Measurements from ENCODE around the gene FOSB. TPM values are rescaled to one million over a fixed set of nuclear protein-coding genes. Genes with fewer than 3 reads are reported as not detected.

Gene FOSB
- total and polyA plus RNA-seq, 2 donors (not counting 1 experiment from before 2014, with no cell fraction given), result 2.8 to 24.9 TPM

GRCh38 chr19:45500918-45501729 lies 33.3 kb downstream of the FOSB start:
- Histone ChIP-seq H2AFZ (ENCODE audit: low read length) (no peak overlapping the region), H3K4me3 (replicated peaks in 1 of 4; ENCODE audit: control extremely low read depth in 1 of 4, insufficient read depth in 1 of 4, low read depth in 3 of 4, low read length in 4 of 4) (no peak overlapping the region), H3K79me2 (ENCODE audit: control insufficient read depth, insufficient read depth, low read length) (no peaks in the 10 kb centered on the region), H3K9me3 (ENCODE audit: control insufficient read depth, insufficient read depth, low read depth, low read length) (no peaks in the 10 kb centered on the region), H3K27ac (ENCODE audit: insufficient read depth, low read length) (no peak overlapping the region), H4K20me1 (ENCODE audit: control insufficient read depth, extremely low read depth, insufficient read depth, low read length) (no peaks in the 10 kb centered on the region), H3K27me3 (ENCODE audit: control insufficient read depth, insufficient read depth, low read length) (no peaks in the 10 kb centered on the region), H3K4me1 (ENCODE audit: control insufficient read depth, extremely low read depth, insufficient read depth, low read length) (peaks cover 15% of the 10 kb centered on the region), H3K9ac (ENCODE audit: insufficient read depth, low read length) (no peak overlapping the region), H3K36me3 (ENCODE audit: control insufficient read depth, insufficient read depth, low read length) (no peaks in the 10 kb centered on the region), H3K4me2 (ENCODE audit: extremely low read depth, insufficient read depth, low read length) (no peak overlapping the region)
- TF ChIP-seq EZH2 (IDR thresholded peaks at IDR 0.05; ENCODE audit: low read length, missing control alignments), result no peak
- TF ChIP-seq CTCF (conservative IDR thresholded peaks at IDR 0.05 in 1 of 2, IDR thresholded peaks at IDR 0.05 in 1 of 2; ENCODE audit: low read depth in 1 of 2, low read length in 2 of 2), result no peak
- no peak for DNase-seq (ENCODE audit: low read depth in 2 of 2)

GRCh38 chr19:45501730-45502014 lies 33.9 kb downstream of the FOSB start:
- H3K27ac ChIP-seq (ENCODE audit: insufficient read depth, low read length), result no peak overlapping the region
- no peaks in the 10 kb centered on the region for H3K27me3 ChIP-seq (ENCODE audit: control insufficient read depth, insufficient read depth, low read length)
- no peak overlapping the region for H2AFZ ChIP-seq (ENCODE audit: low read length)
- no peaks in the 10 kb centered on the region for H4K20me1 ChIP-seq (ENCODE audit: control insufficient read depth, extremely low read depth, insufficient read depth, low read length)
- H3K4me3 ChIP-seq (replicated peaks in 1 of 4; ENCODE audit: control extremely low read depth in 1 of 4, insufficient read depth in 1 of 4, low read depth in 3 of 4, low read length in 4 of 4), result no peak overlapping the region
- H3K4me1 ChIP-seq (ENCODE audit: control insufficient read depth, extremely low read depth, insufficient read depth, low read length), result peaks cover 15% of the 10 kb centered on the region
- no peak for TF ChIP-seq CTCF (conservative IDR thresholded peaks at IDR 0.05 in 1 of 2, IDR thresholded peaks at IDR 0.05 in 1 of 2; ENCODE audit: low read depth in 1 of 2, low read length in 2 of 2)
- TF ChIP-seq EZH2 (IDR thresholded peaks at IDR 0.05; ENCODE audit: low read length, missing control alignments), result no peak
- H3K4me2 ChIP-seq (ENCODE audit: extremely low read depth, insufficient read depth, low read length), result no peak overlapping the region
- DNase-seq (ENCODE audit: low read depth in 2 of 2), result no peak
- no peaks in the 10 kb centered on the region for H3K9me3 ChIP-seq (ENCODE audit: control insufficient read depth, insufficient read depth, low read depth, low read length)
- no peaks in the 10 kb centered on the region for H3K79me2 ChIP-seq (ENCODE audit: control insufficient read depth, insufficient read depth, low read length)
- H3K36me3 ChIP-seq (ENCODE audit: control insufficient read depth, insufficient read depth, low read length), result no peaks in the 10 kb centered on the region
- no peak overlapping the region for H3K9ac ChIP-seq (ENCODE audit: insufficient read depth, low read length)

- no peaks in the 10 kb centered on the region for H3K79me2 ChIP-seq (ENCODE audit: control insufficient read depth, insufficient read depth, low read length)
- no peaks in the 10 kb centered on the region for H3K9me3 ChIP-seq (ENCODE audit: control insufficient read depth, insufficient read depth, low read depth, low read length)
- no peak overlapping the region for H2AFZ ChIP-seq (ENCODE audit: low read length)
- DNase-seq (ENCODE audit: low read depth in 2 of 2), result no peak
- H3K4me2 ChIP-seq (ENCODE audit: extremely low read depth, insufficient read depth, low read length), result no peak overlapping the region
- H3K4me3 ChIP-seq (replicated peaks in 1 of 4; ENCODE audit: control extremely low read depth in 1 of 4, insufficient read depth in 1 of 4, low read depth in 3 of 4, low read length in 4 of 4), result no peak overlapping the region
- H3K27ac ChIP-seq (ENCODE audit: insufficient read depth, low read length), result no peak overlapping the region
- no peaks in the 10 kb centered on the region for H3K27me3 ChIP-seq (ENCODE audit: control insufficient read depth, insufficient read depth, low read length)
- H4K20me1 ChIP-seq (ENCODE audit: control insufficient read depth, extremely low read depth, insufficient read depth, low read length), result no peaks in the 10 kb centered on the region
- no peak overlapping the region for H3K9ac ChIP-seq (ENCODE audit: insufficient read depth, low read length)
- H3K4me1 ChIP-seq (ENCODE audit: control insufficient read depth, extremely low read depth, insufficient read depth, low read length), result peaks cover 15% of the 10 kb centered on the region
- H3K36me3 ChIP-seq (ENCODE audit: control insufficient read depth, insufficient read depth, low read length), result no peaks in the 10 kb centered on the region
- TF ChIP-seq EZH2 (IDR thresholded peaks at IDR 0.05; ENCODE audit: low read length, missing control alignments) (no peak), CTCF (conservative IDR thresholded peaks at IDR 0.05 in 1 of 2, IDR thresholded peaks at IDR 0.05 in 1 of 2; ENCODE audit: low read depth in 1 of 2, low read length in 2 of 2) (no peak)
Measured at GRCh38 chr19:45502111-45502510, 34.3 kb downstream of the FOSB start.

All from fibroblast of lung (primary cell).